Measurements from ENCODE around the gene CCDC138. TPM values are rescaled to one million over a fixed set of nuclear protein-coding genes. Genes with fewer than 3 reads are reported as not detected.

CCDC138 gene
- total RNA-seq, 1 donor from 2014 or later = 3.8 TPM

DNA sequence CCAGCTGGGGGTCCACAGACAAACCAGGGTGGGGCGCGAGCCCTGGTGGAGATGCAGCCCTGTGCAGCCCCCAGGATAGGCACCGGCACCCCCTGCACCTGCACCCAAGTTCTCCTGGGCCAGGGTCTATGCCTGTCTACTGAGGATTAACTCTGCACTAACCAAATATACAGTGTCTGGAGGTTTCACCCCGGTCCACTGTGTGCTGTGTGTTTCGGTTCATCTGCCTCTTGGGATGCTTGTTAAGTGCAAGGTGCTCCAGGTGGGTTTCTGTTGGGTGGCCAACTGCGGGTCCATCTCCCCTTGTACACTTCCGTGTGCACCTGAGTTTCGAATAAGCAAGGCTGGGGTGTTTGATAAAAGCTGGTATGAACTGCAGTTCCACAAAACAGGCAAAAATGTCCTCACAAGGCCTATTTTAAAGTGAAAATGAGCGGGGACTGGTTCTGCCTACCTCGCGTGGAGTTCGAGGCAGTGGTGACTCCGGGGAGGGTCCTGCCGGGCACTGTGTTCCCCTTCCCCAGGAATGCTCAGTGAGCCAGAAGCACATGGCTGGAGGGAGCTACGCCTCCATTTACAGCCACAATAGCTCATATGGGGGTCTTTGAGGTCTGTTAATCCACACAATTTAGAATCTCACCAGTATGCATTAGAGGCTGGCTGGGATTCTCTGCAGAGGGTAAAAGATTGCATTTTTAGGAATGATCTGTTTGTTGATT, 131.7 kb downstream of the CCDC138 start:
- DNase-seq (ENCODE audit: low spot score) = peak; percentile 72

DNA sequence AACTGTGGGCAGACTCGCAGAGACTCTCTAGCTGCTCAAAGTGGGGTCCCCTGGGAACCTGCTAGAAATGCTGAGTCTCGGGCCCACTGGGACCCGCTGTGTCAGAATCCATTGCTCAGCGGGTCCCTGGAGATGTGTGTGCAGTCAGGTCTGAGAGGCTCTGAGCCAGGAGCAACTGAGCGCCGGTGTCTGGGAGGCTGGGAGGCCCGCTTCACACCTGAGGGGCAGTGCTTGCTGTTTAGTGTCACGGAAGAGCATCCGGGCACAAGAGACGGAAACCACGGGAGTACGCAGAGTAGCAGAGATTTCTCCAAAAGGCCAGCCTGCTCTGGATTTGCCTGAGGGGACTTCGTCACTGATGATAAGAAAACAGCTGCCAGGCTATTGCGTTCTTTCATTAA, 132.4 kb downstream of the CCDC138 start:
- peak; percentile 88 for DNase-seq (ENCODE audit: low spot score)

- peak; percentile 86 for DNase-seq (ENCODE audit: low spot score)
Measured at GRCh38 chr2:108919571-108920373, 133.2 kb downstream of the CCDC138 start.

DNA sequence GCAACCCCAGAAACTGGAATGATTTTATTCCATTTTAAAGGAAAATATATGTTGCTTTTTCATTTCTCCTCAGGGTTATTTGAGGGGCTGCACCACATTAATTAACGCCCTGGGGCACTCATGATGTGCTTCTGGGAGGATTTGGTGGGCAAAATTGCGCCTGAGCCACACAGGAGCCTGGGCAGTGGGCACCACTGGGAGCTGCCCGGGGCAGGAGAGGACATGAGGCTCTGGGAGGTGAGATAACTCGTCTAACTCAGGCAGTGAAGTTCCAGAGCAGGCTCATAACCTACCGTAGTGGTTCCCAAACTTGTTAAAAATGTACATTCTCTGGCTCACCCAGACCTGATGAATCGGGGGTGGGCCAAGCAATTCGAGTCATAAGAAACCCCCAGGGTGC, 134.1 kb downstream of the CCDC138 start:
- peak; percentile 26 for DNase-seq (ENCODE audit: low spot score)

- peak; percentile 84 for DNase-seq (ENCODE audit: low spot score)
Measured at GRCh38 chr2:108921096-108922030, 134.8 kb downstream of the CCDC138 start.

GRCh38 chr2:108922141-108922915, 135.8 kb downstream of the CCDC138 start:
- peak; percentile 49 for DNase-seq (ENCODE audit: low spot score)

GRCh38 chr2:108923019-108923700, 136.6 kb downstream of the CCDC138 start:
- DNase-seq (ENCODE audit: low spot score) = peak; percentile 82

- peak; percentile 82 for DNase-seq (ENCODE audit: low spot score)
Measured at GRCh38 chr2:108923736-108924579, 137.4 kb downstream of the CCDC138 start.

DNA sequence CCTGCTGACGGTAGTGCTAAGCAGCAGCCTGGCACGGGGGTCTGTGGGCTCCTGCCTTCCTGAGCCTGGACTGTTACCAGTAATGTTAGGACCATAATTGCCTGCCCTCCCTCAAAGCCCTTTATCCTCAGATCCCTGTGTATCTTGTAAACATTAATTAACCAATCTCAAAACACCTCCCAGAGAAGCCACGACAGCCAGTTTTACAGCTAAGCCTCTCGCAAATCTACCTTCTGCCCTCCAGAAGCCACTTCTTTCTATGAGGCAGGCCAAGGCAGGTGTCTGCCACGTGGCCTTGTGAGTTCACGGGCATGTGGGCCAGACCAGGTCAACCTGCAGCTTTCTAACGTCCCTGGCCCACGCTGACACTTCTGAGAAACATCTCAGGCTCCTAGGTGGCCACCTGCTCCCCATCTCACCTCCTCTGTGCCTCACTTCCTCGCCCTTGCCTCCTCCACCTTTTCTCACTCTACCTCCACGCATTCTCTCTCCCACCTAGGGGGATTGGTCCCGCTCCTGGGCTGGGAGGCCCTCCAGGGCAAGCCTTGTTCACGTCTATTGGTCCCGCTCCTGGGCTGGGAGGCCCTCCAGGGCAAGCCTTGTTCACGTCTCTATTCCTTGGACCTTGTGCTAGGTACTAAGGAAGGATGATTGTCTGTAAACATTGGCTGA, 138.1 kb downstream of the CCDC138 start:
- DNase-seq (ENCODE audit: low spot score) = peak; percentile 49

- DNase-seq (ENCODE audit: low spot score) = peak; percentile 55
Measured at GRCh38 chr2:108925286-108925685, 138.7 kb downstream of the CCDC138 start.

DNA sequence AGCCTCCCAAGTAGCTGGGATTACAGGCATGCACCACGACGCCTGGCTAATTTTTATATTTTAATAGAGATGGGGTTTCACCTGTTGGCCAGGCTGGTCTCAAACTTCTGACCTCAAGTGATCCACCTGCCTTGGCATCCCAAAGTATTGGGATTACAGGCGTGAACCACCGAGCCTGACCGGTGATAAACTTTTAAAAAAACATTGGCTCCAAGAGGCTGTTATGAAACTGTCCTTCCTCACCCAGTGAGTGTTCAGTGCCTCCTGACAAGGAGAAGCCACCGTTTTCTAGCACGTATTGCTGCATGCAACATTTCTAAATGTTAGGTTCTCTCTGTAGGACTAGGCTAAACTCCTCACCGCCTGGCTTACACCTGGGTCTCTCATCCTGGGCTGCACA, 139.2 kb downstream of the CCDC138 start:
- peak; percentile 26 for DNase-seq (ENCODE audit: low spot score)

Other genes with a start within 250 kb of the CCDC138 start
- gene RANBP2, start 67.3 kb upstream of the CCDC138 start, total RNA-seq = 84.8 TPM
- gene EDAR, start 202.4 kb downstream of the CCDC138 start, total RNA-seq = not detected

Measured in mesenteric fat pad (tissue), 1 donor.